ENCODE results near the gene RASAL1.

DNA sequence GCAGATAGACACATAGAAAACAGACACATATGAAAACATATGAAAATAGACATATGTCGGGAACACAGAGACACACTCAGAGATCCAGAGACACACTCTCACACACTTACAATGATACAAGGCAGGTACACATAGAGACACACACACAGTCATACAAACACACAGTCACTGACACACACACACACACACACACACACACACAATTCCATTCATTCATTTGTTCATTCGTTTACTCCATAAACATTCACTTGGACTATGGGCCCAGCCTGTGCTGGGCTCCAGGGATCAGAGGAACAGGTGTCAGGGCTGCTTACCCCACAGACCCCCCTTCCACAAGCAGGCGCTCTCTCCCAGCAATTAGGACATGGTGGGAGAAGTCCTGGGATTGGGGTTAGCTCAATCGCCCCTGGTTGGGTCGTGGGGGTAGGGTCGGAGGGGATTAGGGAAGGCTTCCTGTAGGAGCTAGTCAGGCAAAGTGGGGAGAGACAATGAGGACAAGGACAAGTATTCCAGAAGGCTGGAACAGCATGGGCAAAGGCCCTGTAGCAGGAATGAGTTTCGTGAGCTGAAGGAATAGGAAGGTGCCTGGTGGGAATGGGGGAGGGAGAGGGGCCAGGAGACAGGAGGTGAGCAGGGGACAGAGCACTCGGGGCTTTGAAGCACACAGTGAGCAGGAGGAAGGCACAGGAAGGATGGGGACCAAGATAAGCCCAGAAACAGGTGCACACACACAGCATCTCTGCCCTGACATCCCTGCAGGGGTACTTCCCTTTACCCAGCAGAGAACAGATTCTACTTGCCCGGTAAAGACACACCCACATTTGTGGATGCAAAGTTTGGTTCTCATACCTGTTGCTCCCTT lies 6.5 kb downstream of the RASAL1 start:
- TF ChIP-seq EZH2 (IDR thresholded peaks at IDR 0.05; ENCODE audit: borderline replicate concordance, low read depth, low read length, poor library complexity, severe bottlenecking): no peak
- TF ChIP-seq, protein P1, sequence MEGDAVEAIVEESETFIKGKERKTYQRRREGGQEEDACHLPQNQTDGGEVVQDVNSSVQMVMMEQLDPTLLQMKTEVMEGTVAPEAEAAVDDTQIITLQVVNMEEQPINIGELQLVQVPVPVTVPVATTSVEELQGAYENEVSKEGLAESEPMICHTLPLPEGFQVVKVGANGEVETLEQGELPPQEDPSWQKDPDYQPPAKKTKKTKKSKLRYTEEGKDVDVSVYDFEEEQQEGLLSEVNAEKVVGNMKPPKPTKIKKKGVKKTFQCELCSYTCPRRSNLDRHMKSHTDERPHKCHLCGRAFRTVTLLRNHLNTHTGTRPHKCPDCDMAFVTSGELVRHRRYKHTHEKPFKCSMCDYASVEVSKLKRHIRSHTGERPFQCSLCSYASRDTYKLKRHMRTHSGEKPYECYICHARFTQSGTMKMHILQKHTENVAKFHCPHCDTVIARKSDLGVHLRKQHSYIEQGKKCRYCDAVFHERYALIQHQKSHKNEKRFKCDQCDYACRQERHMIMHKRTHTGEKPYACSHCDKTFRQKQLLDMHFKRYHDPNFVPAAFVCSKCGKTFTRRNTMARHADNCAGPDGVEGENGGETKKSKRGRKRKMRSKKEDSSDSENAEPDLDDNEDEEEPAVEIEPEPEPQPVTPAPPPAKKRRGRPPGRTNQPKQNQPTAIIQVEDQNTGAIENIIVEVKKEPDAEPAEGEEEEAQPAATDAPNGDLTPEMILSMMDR (conservative IDR thresholded peaks at IDR 0.05; ENCODE audit: low read depth, low read length): no peak

Data from A673 (cell line).